ENCODE results near the gene SLC5A5. TPM values are rescaled to one million over a fixed set of nuclear protein-coding genes. Genes with fewer than 3 reads are reported as not detected.

Gene SLC5A5
- total RNA-seq, 1 experiment from 2014 or later = 6.3 TPM

DNA sequence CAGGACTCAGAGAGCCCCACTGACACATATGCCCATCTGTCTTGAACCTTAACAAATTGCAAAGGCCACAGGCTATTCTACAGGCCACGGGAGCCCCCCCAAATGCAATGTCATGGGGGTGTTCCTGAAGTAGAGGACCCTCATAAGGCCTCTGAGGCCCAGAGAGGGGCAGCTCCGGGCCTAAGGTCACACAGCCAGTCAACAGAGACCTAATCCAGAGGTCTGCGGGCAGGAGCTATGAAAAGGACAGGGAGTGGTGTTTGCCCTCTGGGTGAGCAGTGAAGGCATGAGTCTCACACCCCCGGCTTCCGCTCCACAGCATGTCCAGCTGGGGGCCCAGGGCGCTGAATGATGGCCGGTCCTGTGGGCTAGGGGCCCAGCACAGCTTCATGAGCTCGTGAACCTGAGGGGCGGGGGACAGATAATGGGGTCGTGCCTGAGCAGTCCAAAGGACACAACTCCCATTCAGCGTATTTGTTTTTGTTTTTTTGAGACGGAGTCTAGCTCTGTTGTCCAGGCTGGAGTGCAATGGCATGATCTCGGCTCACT, 45.2 kb upstream of the SLC5A5 start:
- TF ChIP-seq POLR2AphosphoS5 (IDR thresholded peaks at IDR 0.05; ENCODE audit: low read depth, low read length) (no peak), SIN3A (IDR thresholded peaks at IDR 0.05; ENCODE audit: borderline replicate concordance, insufficient read depth, low read depth, low read length) (no peak), TCF7L2 (IDR thresholded peaks at IDR 0.05; ENCODE audit: low read depth, low read length) (no peak)
- TF ChIP-seq, protein P1, sequence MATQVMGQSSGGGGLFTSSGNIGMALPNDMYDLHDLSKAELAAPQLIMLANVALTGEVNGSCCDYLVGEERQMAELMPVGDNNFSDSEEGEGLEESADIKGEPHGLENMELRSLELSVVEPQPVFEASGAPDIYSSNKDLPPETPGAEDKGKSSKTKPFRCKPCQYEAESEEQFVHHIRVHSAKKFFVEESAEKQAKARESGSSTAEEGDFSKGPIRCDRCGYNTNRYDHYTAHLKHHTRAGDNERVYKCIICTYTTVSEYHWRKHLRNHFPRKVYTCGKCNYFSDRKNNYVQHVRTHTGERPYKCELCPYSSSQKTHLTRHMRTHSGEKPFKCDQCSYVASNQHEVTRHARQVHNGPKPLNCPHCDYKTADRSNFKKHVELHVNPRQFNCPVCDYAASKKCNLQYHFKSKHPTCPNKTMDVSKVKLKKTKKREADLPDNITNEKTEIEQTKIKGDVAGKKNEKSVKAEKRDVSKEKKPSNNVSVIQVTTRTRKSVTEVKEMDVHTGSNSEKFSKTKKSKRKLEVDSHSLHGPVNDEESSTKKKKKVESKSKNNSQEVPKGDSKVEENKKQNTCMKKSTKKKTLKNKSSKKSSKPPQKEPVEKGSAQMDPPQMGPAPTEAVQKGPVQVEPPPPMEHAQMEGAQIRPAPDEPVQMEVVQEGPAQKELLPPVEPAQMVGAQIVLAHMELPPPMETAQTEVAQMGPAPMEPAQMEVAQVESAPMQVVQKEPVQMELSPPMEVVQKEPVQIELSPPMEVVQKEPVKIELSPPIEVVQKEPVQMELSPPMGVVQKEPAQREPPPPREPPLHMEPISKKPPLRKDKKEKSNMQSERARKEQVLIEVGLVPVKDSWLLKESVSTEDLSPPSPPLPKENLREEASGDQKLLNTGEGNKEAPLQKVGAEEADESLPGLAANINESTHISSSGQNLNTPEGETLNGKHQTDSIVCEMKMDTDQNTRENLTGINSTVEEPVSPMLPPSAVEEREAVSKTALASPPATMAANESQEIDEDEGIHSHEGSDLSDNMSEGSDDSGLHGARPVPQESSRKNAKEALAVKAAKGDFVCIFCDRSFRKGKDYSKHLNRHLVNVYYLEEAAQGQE (IDR thresholded peaks at IDR 0.05; ENCODE audit: insufficient read depth in 1 of 2, low read depth in 2 of 2, low read length in 1 of 2) = no peak
- TF ChIP-seq, protein P2, sequence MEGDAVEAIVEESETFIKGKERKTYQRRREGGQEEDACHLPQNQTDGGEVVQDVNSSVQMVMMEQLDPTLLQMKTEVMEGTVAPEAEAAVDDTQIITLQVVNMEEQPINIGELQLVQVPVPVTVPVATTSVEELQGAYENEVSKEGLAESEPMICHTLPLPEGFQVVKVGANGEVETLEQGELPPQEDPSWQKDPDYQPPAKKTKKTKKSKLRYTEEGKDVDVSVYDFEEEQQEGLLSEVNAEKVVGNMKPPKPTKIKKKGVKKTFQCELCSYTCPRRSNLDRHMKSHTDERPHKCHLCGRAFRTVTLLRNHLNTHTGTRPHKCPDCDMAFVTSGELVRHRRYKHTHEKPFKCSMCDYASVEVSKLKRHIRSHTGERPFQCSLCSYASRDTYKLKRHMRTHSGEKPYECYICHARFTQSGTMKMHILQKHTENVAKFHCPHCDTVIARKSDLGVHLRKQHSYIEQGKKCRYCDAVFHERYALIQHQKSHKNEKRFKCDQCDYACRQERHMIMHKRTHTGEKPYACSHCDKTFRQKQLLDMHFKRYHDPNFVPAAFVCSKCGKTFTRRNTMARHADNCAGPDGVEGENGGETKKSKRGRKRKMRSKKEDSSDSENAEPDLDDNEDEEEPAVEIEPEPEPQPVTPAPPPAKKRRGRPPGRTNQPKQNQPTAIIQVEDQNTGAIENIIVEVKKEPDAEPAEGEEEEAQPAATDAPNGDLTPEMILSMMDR (IDR thresholded peaks at IDR 0.05) = no peak
- no peak overlapping the region for H3K4me3 ChIP-seq (ENCODE audit: low read depth in 2 of 2, low read length in 2 of 2)
- POLR2A ChIA-PET = no interaction called here
- in situ Hi-C loops (cut with HindIII; ENCODE audit: low pct_unique_long_range_greater_than_20kb, low sequenced_read_pairs) = no loop called here
- H3K27ac ChIP-seq (ENCODE audit: low read length) = no peak overlapping the region
- no TSS peak for BruUV-seq (replicated peaks)
- H3K4me1 ChIP-seq (ENCODE audit: control insufficient read depth, insufficient read depth, low read length) = no peaks in the 10 kb centered on the region
- intact Hi-C loops (cut with micrococcal nuclease; ENCODE audit: unreplicated experiment) = no loop called here
- H3K27me3 ChIP-seq (ENCODE audit: control insufficient read depth, insufficient read depth, low read length) = no peaks in the 10 kb centered on the region
- CTCF ChIA-PET = no interaction called here
- no peaks in the 10 kb centered on the region for H3K36me3 ChIP-seq (ENCODE audit: control insufficient read depth, insufficient read depth, low read length)
- ATAC-seq = no peak
- no peaks in the 10 kb centered on the region for H3K9me3 ChIP-seq (ENCODE audit: control insufficient read depth, insufficient read depth, low read depth, low read length)
- DNase-seq (ENCODE audit: low read depth, low spot score) = no peak

DNA sequence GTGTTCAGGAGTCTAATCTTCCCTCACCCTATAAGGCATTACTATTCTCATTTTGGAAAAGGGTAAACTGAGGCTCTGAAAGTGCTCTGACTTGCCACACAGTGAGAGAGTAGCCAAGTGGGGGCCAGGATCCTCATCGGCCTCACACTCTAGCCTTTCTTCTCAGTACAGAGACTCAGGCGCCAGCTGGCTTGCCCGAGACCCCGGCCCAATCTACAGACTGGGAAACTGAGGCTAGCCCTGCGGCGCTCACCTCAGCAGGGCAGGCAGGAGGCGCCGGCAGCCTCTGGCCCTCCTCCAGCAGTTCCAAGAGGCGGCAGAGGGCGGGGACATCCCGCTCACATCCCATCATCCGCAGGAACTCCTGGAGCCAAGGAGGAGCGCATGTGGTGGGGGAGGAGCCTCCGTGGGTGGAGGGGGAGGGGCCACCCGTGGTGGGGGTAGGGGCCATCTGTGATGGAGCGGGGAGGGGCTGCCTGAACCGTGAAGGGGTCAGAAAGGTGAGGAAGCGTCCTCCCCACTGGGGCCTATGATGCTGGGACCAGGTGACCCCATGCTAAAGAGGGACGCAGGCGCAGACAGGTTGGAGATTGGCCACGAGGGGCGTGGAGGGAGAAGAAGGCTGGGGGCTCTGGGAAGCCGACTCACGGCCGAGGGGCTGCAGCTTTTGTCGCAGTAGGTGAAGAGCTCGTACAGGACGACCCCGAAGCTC, 41.7 kb upstream of the SLC5A5 start:
- DNase-seq (ENCODE audit: low read depth, low spot score) (peak; percentile 46), ATAC-seq (peak; percentile 77)
- POLR2A ChIA-PET = interaction anchor here (0.7 kb wide), 1 partner anchor 29 kb away, joined by 5 read pairs; no protein-coding TSS in a partner anchor
- BruUV-seq (replicated peaks) = no TSS peak
- no peaks in the 10 kb centered on the region for H3K27me3 ChIP-seq (ENCODE audit: control insufficient read depth, insufficient read depth, low read length)
- H3K4me3 ChIP-seq (ENCODE audit: low read depth in 2 of 2, low read length in 2 of 2) = peak overlapping the region; percentile 57 to 83
- intact Hi-C loops (cut with micrococcal nuclease; ENCODE audit: unreplicated experiment) (no loop called here), in situ Hi-C loops (cut with HindIII; ENCODE audit: low pct_unique_long_range_greater_than_20kb, low sequenced_read_pairs) (no loop called here)
- H3K9me3 ChIP-seq (ENCODE audit: control insufficient read depth, insufficient read depth, low read depth, low read length) = no peaks in the 10 kb centered on the region
- CTCF ChIA-PET = no interaction called here
- TF ChIP-seq TCF7L2 (IDR thresholded peaks at IDR 0.05; ENCODE audit: low read depth, low read length) (no peak), SIN3A (IDR thresholded peaks at IDR 0.05; ENCODE audit: borderline replicate concordance, insufficient read depth, low read depth, low read length) (no peak), POLR2AphosphoS5 (IDR thresholded peaks at IDR 0.05; ENCODE audit: low read depth, low read length) (no peak)
- TF ChIP-seq, protein P1 (IDR thresholded peaks at IDR 0.05; ENCODE audit: insufficient read depth in 1 of 2, low read depth in 2 of 2, low read length in 1 of 2) = no peak
- TF ChIP-seq, protein P2 (IDR thresholded peaks at IDR 0.05) = no peak
- no peaks in the 10 kb centered on the region for H3K36me3 ChIP-seq (ENCODE audit: control insufficient read depth, insufficient read depth, low read length)
- H3K4me1 ChIP-seq (ENCODE audit: control insufficient read depth, insufficient read depth, low read length) = no peaks in the 10 kb centered on the region
- 0 out of 2 replicates have a peak overlapping the region, but pooled peaks have one; percentile 17 for H3K27ac ChIP-seq (ENCODE audit: low read length)
